Neutrophil (primary cell): ENCODE data around the gene LRR1.
"Not testable (repeated sequence)": the region's sequence is repeated elsewhere in the genome, so short reads cannot be mapped to it uniquely, and the experiment has no call there.

Experiments
- H3K27ac ChIP-seq: fragments of 200-600 bp; sonication (generic); 2 replicates; pipeline ENCODE4 v1.5.1; 2016; ENCODE audit warnings: mild to moderate bottlenecking, moderate library complexity
- H3K27me3 ChIP-seq: fragments of 200-600 bp; sonication (generic); 2 replicates; pipeline ENCODE4 v1.6.0; 2016; ENCODE audit warnings: mild to moderate bottlenecking
- H3K36me3 ChIP-seq: fragments of 200-600 bp; sonication (generic); 2 replicates; pipeline ENCODE4 v1.5.1; 2017
- H3K4me1 ChIP-seq, 2 experiments: fragments of 200-600 bp in 1 of 2; sonication (generic) in 1 of 2; 1 replicate in 1 of 2; 2 replicates in 1 of 2; pipeline versions ENCODE4 v1.5.1 to v1.6.1; 2013 to 2016; ENCODE audit warnings: low read depth in 1 of 2, low read length in 1 of 2, mild to moderate bottlenecking in 1 of 2, moderate library complexity in 1 of 2; ENCODE audit not compliant: control insufficient read depth in 1 of 2, insufficient read depth in 1 of 2
- H3K4me3 ChIP-seq, 2 experiments: fragments of 200-600 bp in 1 of 2; sonication (generic) in 1 of 2; 1 replicate in 1 of 2; 2 replicates in 1 of 2; pipeline ENCODE4 v1.5.1; 2013 to 2016; ENCODE audit warnings: low read depth in 1 of 2, low read length in 1 of 2, mild to moderate bottlenecking in 1 of 2, moderate library complexity in 1 of 2
- H3K9me3 ChIP-seq: fragments of 200-600 bp; sonication (generic); 2 replicates; pipeline ENCODE4 v1.5.1; 2016
- CTCF ChIP-seq: fragments of 200-600 bp; sonication (generic); IDR thresholded peaks from 2 replicates; pipeline ENCODE4 v1.5.1; 2016; ENCODE audit warnings: antibody characterized with exemption

The LRR1 gene

GRCh38 chr14:49583629-49584028 is 15.1 kb upstream of the LRR1 start:
- no peak overlapping the region for H3K4me3 ChIP-seq
- TF ChIP-seq CTCF: no peak
- H3K27ac ChIP-seq: no peak overlapping the region

GRCh38 chr14:49584058-49584457 is 14.7 kb upstream of the LRR1 start:
- H3K27me3 ChIP-seq: no peaks in the 10 kb centered on the region
- no peak overlapping the region for H3K4me3 ChIP-seq
- no peak for TF ChIP-seq CTCF
- H3K9me3 ChIP-seq: no peaks in the 10 kb centered on the region
- H3K4me1 ChIP-seq: peaks cover 16 to 19% of the 10 kb centered on the region in 2 experiments
- no peak overlapping the region for H3K27ac ChIP-seq
- peaks cover 18% of the 10 kb centered on the region for H3K36me3 ChIP-seq

More at GRCh38 chr14:49583629-49584028, 15.1 kb upstream of the LRR1 start:
- Histone ChIP-seq H3K9me3 (no peaks in the 10 kb centered on the region), H3K27me3 (no peaks in the 10 kb centered on the region), H3K36me3 (peaks cover 18% of the 10 kb centered on the region), H3K4me1 (peaks cover 16 to 19% of the 10 kb centered on the region in 2 experiments)

GRCh38 chr14:49584981-49585640 is 13.6 kb upstream of the LRR1 start:
- H3K27me3 ChIP-seq, H3K9me3 ChIP-seq: not testable (repeated sequence)
- H3K4me3 ChIP-seq: peak overlapping the region; percentile 87 to 93
- H3K4me1 ChIP-seq: peaks cover 16 to 19% of the 10 kb centered on the region in 2 experiments
- peak overlapping the region; percentile 86 for H3K27ac ChIP-seq
- H3K36me3 ChIP-seq: peaks cover 18% of the 10 kb centered on the region

- Histone ChIP-seq H3K27me3 (no peaks in the 10 kb centered on the region), H3K4me1 (peaks cover 16 to 19% of the 10 kb centered on the region in 2 experiments), H3K9me3 (no peaks in the 10 kb centered on the region), H3K36me3 (peaks cover 18% of the 10 kb centered on the region), H3K4me3 (peak within 1 kb of the TSS; percentile 87 to 93), H3K27ac (peak within 1 kb of the TSS; percentile 86)
- peak; percentile 38 for TF ChIP-seq CTCF
These were observed 12.7 kb upstream of the LRR1 start, which contains the start of gene RPS29 for GRCh38 chr14:49585803-49586672. Gene RPS29 (minus strand): TSS chr14:49586380. CDS start chr14:49586346, 34 bp downstream.

- Histone ChIP-seq H3K36me3 (peaks cover 18% of the 10 kb centered on the region), H3K27me3 (no peaks in the 10 kb centered on the region), H3K4me1 (peaks cover 16 to 19% of the 10 kb centered on the region in 2 experiments), H3K4me3 (peak overlapping the region; percentile 87 to 93), H3K9me3 (no peaks in the 10 kb centered on the region), H3K27ac (peak overlapping the region; percentile 86)
- peak; percentile 90 for TF ChIP-seq CTCF
These were observed 11.9 kb upstream of the LRR1 start for GRCh38 chr14:49586673-49587460.
